Raji (cell line): Measurements from ENCODE around the gene ABTB1.

Experiments
- POLR2A ChIP-seq: IDR thresholded peaks from 2 replicates; pipeline ENCODE4 v1.6.1; 2011; ENCODE audit warnings: low read depth, low read length, control low read depth; ENCODE audit not compliant: insufficient read depth

ABTB1 gene

GRCh38 chr3:127675651-127676391, 3.1 kb downstream of the ABTB1 start:
- no peak for TF ChIP-seq POLR2A

- TF ChIP-seq POLR2A: no peak
These were observed 3.7 kb downstream of the ABTB1 start for GRCh38 chr3:127676456-127676855.

GRCh38 chr3:127676921-127677351, 4.2 kb downstream of the ABTB1 start:
- TF ChIP-seq POLR2A: no peak

- TF ChIP-seq POLR2A: no peak
These were observed 5.0 kb downstream of the ABTB1 start for GRCh38 chr3:127677541-127678314.

- TF ChIP-seq POLR2A: no peak
These were observed 5.5 kb downstream of the ABTB1 start for GRCh38 chr3:127678315-127678599.

- no peak for TF ChIP-seq POLR2A
These were observed 6.1 kb downstream of the ABTB1 start for GRCh38 chr3:127678611-127679533.

- no peak for TF ChIP-seq POLR2A
These were observed 6.9 kb downstream of the ABTB1 start for GRCh38 chr3:127679534-127680145.

- no peak for TF ChIP-seq POLR2A
These were observed 7.5 kb downstream of the ABTB1 start for GRCh38 chr3:127680146-127680661.

GRCh38 chr3:127680798-127681221, 8.1 kb downstream of the ABTB1 start:
- TF ChIP-seq POLR2A: no peak

GRCh38 chr3:127682561-127682960, 9.8 kb downstream of the ABTB1 start:
- no peak for TF ChIP-seq POLR2A

GRCh38 chr3:127684871-127685707, 12.3 kb downstream of the ABTB1 start:
- no peak for TF ChIP-seq POLR2A

GRCh38 chr3:127685708-127686511, 13.2 kb downstream of the ABTB1 start:
- no peak for TF ChIP-seq POLR2A

GRCh38 chr3:127686512-127686894, 13.8 kb downstream of the ABTB1 start:
- TF ChIP-seq POLR2A: no peak
